ENCODE data around the gene NUDT21.

DNA sequence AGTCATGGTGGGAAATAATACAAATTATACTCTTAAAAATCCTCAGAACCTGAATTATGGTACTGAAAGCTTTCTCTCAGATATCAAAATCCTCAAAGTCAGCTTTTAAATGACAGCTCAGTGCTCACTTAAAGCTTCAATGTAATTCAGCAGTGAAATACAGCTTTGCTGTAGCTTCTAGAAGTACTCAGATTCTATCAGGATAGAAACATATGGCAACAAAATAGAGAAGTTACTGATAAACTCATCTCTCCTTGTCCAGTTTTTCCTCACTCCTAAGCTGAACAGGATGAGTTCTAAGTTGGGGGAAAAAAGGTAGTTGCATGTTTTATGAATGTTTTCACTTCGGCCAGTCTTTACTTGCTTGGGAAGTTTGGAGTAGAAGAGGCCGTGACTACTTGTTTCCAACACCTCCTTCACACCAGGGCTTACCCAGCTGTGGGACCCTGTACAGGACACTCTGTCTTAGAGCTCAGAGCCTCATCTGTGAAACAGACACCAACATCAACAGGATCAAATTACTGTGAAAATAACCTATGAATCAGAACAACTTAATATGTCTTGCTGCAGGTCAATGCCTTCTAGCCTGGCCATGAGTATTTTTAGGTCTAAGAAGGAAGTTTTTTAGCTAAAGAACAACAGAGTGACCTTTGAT is 30.5 kb upstream of the NUDT21 start:
- no peak for TF ChIP-seq SIN3A (conservative IDR thresholded peaks at IDR 0.05 in 1 of 2, IDR thresholded peaks at IDR 0.05 in 1 of 2; ENCODE audit: low read depth in 1 of 2, low read length in 2 of 2)
- no peak for TF ChIP-seq GABPA (IDR thresholded peaks at IDR 0.05; ENCODE audit: borderline replicate concordance, insufficient read depth, low read length)
- TF ChIP-seq CHD1 (IDR thresholded peaks at IDR 0.05; ENCODE audit: low read depth, low read length) = no peak
- TF ChIP-seq HDAC6 (IDR thresholded peaks at IDR 0.05; ENCODE audit: low read depth, low read length) = no peak
- no peak for TF ChIP-seq TAF1 (IDR thresholded peaks at IDR 0.05; ENCODE audit: low read depth, low read length)
- no peak for TF ChIP-seq CTCF (IDR thresholded peaks at IDR 0.05; ENCODE audit: control extremely low read depth in 1 of 3, insufficient read depth in 1 of 3, low read depth in 1 of 3, low read length in 3 of 3)
- TF ChIP-seq YY1 (IDR thresholded peaks at IDR 0.05; ENCODE audit: low read depth, low read length) = no peak
- no peak for TF ChIP-seq EP300 (IDR thresholded peaks at IDR 0.05; ENCODE audit: borderline replicate concordance in 1 of 2, low read depth in 2 of 2, low read length in 2 of 2)
- no peak for TF ChIP-seq CBX8 (IDR thresholded peaks at IDR 0.05; ENCODE audit: borderline replicate concordance, low read depth, low read length)
- no peak for TF ChIP-seq POLR2AphosphoS5 (IDR thresholded peaks at IDR 0.05; ENCODE audit: low read depth, low read length)
- TF ChIP-seq NANOG (IDR thresholded peaks at IDR 0.05; ENCODE audit: insufficient read depth, low read depth, low read length, poor library complexity, severe bottlenecking) = no peak

Measured in H1 (cell line).